Ishikawa (cell line): ENCODE data around the gene TNFRSF8.
A peak's percentile ranks its signal among the peaks of the same experiment; 100 is the strongest.

Experiments used
- CEBPB ChIP-seq: IDR thresholded peaks from 2 replicates; pipeline ENCODE4 v1.6.1; 2012
- CREB1 ChIP-seq: IDR thresholded peaks from 2 replicates; pipeline ENCODE4 v1.6.1; 2012; ENCODE audit warnings: low read depth
- EGR1 ChIP-seq: IDR thresholded peaks from 2 replicates; pipeline ENCODE4 v1.6.1; 2012
- EP300 ChIP-seq: IDR thresholded peaks from 2 replicates; pipeline ENCODE4 v1.6.1; 2012; ENCODE audit warnings: borderline replicate concordance
- FOXM1 ChIP-seq: IDR thresholded peaks from 2 replicates; pipeline ENCODE4 v1.6.1; 2012; ENCODE audit warnings: low read depth, borderline replicate concordance
- NFIC ChIP-seq: IDR thresholded peaks from 2 replicates; pipeline ENCODE4 v1.6.1; 2012
- RAD21 ChIP-seq: IDR thresholded peaks from 2 replicates; pipeline ENCODE4 v1.6.1; 2012; ENCODE audit warnings: low read depth
- REST ChIP-seq: IDR thresholded peaks from 2 replicates; pipeline ENCODE4 v1.6.1; 2012; ENCODE audit warnings: low read depth, mild to moderate bottlenecking
- TAF1 ChIP-seq: IDR thresholded peaks from 2 replicates; pipeline ENCODE4 v1.6.1; 2012; ENCODE audit warnings: low read depth, mild to moderate bottlenecking
- TCF12 ChIP-seq: IDR thresholded peaks from 2 replicates; pipeline ENCODE4 v1.6.1; 2012; ENCODE audit warnings: low read depth
- TEAD4 ChIP-seq: IDR thresholded peaks from 2 replicates; pipeline ENCODE4 v1.6.1; 2012
- USF1 ChIP-seq: IDR thresholded peaks from 2 replicates; pipeline ENCODE4 v1.6.1; 2012
- YY1 ChIP-seq: IDR thresholded peaks from 2 replicates; pipeline ENCODE4 v1.6.1; 2012; ENCODE audit warnings: low read depth
- ZBTB7A ChIP-seq: IDR thresholded peaks from 2 replicates; pipeline ENCODE4 v1.6.1; 2012; ENCODE audit warnings: low read depth
- TF ChIP-seq, protein P1 (sequence below): IDR thresholded peaks from 2 replicates; pipeline ENCODE4 v1.6.1; 2012

The TNFRSF8 gene

DNA sequence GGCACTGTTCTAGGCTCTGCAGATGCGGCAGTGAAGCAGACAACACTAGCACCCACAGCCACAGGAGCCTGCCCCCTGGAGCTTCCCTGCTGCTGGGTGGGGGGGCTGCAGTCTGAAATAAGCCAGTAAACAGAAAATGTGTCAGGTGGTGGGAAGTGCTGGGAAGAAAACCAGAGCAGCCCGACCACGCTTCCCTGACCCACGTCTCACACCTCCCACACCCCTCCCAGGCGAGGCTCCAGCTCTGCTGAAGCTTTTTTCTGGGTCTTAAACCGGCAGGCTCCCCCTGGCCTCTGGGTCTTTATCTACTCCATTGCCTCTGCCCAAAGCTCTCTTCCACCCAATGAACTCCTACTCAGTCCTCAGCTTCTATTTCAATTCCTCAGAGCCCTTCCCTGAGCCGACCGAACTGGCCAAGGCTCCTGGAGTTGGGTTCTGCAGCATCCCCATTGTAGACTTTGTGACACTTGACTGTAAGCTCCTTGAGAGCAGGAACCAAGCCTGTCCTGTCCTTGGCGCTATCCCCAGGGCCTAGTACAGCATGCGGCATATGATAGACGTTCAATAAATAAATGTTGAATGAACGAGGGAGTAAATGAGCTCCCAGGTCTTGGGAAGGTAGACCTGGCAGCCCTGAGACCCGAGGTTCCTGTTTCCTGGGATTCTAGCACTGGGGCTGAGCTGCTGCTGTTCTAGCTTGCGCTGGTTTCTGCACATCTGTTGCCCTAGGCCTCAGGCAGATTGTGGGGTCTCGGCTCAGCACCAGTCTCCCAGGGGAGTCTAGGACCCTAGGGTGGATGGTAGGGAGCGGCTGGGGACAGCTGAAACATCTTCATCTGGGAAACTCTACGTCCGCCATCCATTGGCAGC lies 25.4 kb upstream of the TNFRSF8 start:
- TF ChIP-seq TEAD4 (no peak), YY1 (no peak), CREB1 (no peak), RAD21 (no peak), ZBTB7A (no peak), TCF12 (no peak), FOXM1 (no peak), TAF1 (no peak), USF1 (no peak), REST (no peak), EP300 (no peak), CEBPB (no peak), NFIC (no peak), EGR1 (no peak)
- TF ChIP-seq, protein P1, sequence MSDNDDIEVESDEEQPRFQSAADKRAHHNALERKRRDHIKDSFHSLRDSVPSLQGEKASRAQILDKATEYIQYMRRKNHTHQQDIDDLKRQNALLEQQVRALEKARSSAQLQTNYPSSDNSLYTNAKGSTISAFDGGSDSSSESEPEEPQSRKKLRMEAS: no peak

DNA sequence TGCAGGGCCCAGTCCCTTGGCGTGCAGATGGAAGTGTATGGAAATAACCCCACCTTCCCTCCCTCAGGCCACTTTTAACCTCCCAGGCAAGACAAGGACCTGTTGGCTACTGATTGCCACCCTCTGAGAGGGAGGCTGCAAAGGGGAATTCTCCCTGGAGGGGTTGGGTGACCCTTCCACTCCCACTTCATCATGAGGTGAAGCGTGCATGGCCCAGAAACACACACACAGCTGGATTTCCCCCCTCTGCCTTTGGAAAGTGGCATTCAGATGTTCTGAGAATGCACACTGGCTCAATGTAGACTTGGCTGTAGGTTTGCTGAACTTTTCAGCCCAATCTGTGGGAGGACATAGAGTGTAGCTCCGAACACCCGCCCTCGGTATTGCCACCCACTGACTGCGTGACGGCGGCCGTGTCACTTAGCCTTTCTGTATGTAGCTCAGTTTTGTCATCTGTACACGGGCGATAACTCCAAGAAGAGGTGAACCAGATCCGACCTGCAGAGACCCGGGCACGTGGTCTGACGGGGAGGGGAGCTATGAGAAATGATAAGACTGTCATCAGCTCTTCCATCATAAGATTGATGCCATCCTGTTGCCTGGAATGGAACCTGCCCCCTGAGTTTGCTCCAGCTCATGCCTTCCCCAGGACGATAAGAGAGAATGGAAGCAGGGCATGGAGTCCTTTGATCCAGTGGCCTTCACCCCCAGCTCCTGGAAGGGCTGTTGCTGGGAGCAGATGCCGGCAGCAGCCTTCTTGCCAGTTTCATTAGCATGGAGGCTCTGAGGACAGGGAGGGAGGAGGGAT lies 24.5 kb upstream of the TNFRSF8 start:
- TF ChIP-seq TCF12: no peak
- no peak for TF ChIP-seq NFIC
- no peak for TF ChIP-seq YY1
- TF ChIP-seq EGR1: no peak
- TF ChIP-seq REST: no peak

DNA sequence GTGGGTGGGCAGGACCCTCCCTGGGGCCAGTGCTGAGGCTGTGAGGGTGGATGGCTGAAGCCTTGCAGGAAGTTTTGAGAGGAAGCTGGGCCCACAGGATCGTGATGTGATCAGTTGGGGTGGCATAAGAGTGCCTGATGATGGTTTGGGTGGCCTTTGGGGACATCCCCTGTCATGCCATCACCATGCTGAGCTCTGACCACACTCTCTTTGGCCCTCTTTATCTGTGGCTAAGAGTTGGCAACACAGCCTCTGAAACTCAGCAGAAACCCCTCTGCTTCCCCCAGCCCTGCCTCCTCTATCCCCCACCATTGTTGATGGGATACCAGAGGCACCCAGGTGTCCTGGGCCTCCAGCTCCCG lies 24.0 kb upstream of the TNFRSF8 start:
- TF ChIP-seq, protein P1: no peak
- TF ChIP-seq TAF1: no peak
- TF ChIP-seq EGR1: no peak
- no peak for TF ChIP-seq USF1
- no peak for TF ChIP-seq ZBTB7A
- no peak for TF ChIP-seq TCF12
- no peak for TF ChIP-seq NFIC
- TF ChIP-seq EP300: no peak

DNA sequence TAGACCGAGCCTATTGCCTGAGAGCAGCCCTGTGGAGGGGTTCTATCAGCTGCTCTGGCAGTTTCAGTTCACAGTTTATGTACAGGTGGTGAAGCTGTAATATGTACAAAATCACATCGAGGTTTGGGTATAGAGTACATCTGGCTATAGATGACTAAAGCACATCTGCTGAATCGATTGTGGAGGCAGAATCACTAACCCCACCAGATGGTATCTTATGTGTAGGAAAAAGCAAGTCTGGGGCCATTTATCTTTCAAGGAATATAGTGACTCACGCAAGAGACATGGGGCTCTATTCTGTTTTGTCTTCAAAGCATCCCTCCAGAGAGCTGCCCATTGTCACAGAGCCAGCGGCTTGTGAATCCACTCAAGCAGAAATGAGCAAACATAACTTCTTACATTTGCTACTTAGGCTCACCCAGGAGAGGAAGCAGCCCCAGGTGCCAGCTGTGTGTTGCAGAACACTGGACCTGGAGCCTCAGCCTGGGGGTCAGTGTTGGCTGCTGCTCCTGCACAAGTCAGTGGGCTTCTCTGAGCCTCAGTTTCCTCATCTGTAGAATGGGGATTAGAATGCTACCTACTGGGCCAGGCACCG lies 22.5 kb upstream of the TNFRSF8 start:
- no peak for TF ChIP-seq TAF1
- no peak for TF ChIP-seq ZBTB7A
- TF ChIP-seq NFIC: peak; percentile 55
- TF ChIP-seq CREB1: no peak
- TF ChIP-seq TCF12: peak; percentile 60; the same call in 1 of the 2 replicates
- no peak for TF ChIP-seq RAD21
- no peak for TF ChIP-seq FOXM1

DNA sequence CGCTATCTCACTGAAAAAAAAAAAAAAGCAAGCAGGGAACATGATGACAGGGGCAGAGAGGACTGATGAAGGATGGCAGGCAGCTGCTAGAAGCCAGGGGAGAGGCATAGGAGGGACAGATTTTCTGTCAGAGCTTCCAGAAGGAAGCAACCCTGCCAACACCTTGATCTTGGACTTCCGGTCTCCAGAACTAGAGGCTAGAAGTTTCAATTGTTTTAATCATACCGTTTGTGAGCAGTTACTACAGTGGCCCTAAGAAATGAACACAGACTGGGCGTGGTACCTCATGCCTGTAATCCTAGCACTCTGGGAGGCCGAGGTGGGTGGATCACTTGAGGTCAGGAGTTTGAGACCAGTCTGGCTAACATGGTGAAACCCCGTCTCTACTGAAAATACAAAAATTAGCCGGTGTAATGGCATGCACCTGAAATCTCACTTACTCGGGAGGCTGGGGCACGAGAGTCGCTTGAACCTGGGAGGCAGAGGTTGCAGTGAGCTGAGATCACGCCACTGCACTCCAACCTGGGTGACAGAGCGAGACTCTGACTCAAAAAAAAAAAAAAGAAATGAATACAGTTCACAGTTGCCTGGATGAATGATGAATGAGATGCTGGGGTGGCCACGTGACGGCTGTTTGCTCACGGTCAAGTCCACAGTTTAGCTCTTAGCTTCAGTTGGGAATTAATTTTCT lies 18.8 kb upstream of the TNFRSF8 start:
- TF ChIP-seq USF1: peak; percentile 66
